ENCODE results near the gene FGF14.

Gene FGF14

GRCh38 chr13:102361113-102361512, 40.7 kb downstream of the FGF14 start:
- DNase-seq, result no peak

DNA sequence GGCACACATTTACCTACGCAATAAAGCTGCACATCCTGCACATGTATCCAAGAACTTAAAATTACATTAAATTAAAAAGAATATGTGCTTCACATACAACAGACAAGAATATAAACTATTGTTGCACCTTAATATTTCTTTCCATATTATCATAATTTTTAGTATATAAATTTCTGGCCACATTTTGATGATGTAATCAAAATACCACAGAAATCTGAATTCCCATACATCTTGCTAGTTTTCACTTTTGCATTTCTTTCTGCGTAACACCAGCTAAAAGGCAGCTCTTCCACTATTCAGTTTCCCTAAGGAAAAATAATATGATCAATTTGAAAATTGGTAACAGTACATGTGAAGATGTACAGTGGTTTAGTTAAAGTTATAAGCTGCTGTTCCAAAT, 42.6 kb downstream of the FGF14 start:
- no peak for DNase-seq

DNA sequence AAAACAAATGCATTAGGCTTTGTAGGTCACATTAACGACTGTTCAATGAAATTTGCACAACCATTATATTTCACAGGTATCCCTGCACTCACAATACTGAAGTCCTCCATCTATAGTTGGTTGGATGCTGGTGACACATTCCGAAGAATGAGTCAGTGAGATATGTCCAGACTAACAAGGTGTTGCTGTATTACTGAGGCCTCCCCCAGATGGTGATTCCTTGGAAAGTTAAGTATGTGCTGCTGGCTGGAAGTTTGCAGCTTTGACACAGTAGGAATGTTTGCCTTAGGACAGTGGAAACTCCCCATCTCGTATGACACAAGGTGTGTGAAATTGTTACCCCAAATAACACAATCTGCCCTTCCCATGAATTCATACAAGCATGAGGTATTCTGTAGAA, 46.6 kb downstream of the FGF14 start:
- DNase-seq, result no peak

- no peak for DNase-seq
Observed at GRCh38 chr13:102354011-102354410, 47.8 kb downstream of the FGF14 start.

- no peak for DNase-seq
Observed at GRCh38 chr13:102351521-102351920, 50.3 kb downstream of the FGF14 start.

DNA sequence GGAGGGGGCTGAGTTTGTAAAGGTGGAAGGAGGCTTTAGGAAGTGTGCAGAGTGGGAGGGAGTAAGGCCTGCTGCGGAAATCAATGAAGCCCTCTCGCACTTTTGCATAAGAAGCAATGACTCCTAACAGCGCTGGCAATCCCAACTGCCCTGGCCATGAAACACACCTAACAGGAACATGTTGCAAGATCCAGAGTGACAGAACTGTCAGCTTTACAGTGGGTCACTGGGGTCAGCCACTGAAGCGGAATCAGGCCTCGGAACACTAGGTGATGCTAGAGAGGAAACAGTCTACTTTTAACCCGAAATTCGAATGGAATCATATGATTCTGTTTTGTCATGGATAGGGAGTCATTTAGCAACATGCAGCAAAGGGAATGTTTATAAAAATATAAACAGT, 54.4 kb downstream of the FGF14 start:
- no peak for DNase-seq

DNA sequence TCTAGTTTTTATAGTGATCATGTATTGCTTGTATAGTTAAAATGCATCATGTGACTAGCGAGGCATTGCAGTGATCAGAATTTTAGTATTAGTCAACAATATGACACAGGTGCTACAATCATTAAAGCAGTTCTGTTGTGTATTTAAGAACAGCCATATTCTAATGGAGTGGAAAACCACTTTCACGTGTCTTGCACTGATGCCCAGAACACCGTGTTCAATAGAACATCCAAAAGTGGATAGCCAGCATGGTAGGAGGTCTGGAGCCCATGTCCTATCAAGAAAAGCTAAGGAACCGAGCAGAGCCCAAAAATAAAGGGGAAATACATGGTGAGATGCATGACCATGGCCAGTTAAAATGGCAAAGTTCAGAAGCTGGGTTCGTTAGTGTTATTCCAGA, 55.1 kb downstream of the FGF14 start:
- no peak for DNase-seq

- DNase-seq, result no peak
Observed at GRCh38 chr13:102344410-102344809, 57.4 kb downstream of the FGF14 start.

GRCh38 chr13:102333320-102334198, 68.3 kb downstream of the FGF14 start:
- no peak for DNase-seq

DNA sequence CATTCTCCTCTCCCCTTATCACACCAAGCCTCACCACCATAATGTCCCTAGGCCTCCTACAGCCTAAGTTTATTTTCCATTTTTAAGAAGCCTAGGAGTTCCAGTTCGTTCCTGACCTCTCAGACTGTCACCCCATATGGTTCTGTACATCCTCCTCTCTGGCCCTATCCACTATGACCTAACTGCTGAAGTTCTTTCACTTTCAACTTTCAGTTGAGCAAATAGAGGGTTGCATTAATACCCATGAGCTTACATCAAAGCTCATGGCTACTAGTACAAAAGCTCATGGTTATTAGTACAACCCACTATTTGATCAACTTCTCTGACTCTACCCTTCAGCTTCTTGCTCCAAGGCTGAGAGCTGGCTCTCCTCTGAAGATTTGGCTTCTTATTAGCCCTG, 72.9 kb downstream of the FGF14 start:
- no peak for DNase-seq

GRCh38 chr13:102327119-102327617, 74.7 kb downstream of the FGF14 start:
- no peak for DNase-seq

- no peak for DNase-seq
Observed at GRCh38 chr13:102326381-102327118, 75.3 kb downstream of the FGF14 start.

- DNase-seq, result no peak
Observed at GRCh38 chr13:102325321-102325720, 76.5 kb downstream of the FGF14 start.

GRCh38 chr13:102323505-102323904, 78.3 kb downstream of the FGF14 start:
- DNase-seq, result no peak

DNA sequence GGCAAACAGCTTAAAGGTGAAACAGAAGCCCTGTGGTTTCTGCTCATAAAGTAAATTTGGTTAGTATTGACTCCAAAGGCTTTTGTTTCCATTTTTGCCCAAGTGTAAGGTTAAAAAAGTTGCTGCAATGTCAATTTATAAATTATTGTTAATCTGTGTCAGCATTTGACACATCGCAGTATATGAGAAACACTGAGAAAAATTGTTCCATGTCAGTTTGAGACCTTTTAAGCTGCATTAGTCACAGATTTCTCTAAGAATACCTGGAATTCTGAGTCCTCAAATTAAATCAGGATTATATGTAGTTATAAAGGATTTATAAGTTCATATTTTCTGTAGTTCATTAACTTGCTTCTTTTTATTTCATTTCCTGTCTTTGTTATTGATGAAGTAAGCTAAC, 78.8 kb downstream of the FGF14 start:
- DNase-seq, result no peak

GRCh38 chr13:102322211-102322610, 79.6 kb downstream of the FGF14 start:
- DNase-seq, result no peak

- no peak for DNase-seq
Observed at GRCh38 chr13:102318233-102318632, 83.6 kb downstream of the FGF14 start.

DNA sequence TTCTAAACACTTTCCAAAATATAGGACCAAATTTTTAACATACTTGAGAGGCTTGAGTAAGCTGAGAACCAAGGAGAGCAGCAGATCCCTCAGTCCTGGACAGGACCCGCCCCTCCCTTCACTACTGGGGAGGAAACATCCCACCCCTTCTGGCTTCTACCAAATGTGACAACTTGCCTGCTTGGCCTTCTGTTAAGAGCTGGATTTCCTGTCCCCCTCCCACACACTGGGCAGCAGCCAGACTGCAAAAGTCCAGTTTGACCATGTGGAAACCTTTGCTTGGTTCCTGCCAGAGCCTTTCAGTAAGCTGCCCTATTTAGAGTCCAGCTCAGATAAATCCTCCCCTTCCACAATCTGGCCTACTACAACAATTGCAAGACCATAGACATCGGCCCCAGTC, 84.3 kb downstream of the FGF14 start:
- DNase-seq, result no peak

- no peak for DNase-seq
Observed at GRCh38 chr13:102316732-102317131, 85.1 kb downstream of the FGF14 start.

DNA sequence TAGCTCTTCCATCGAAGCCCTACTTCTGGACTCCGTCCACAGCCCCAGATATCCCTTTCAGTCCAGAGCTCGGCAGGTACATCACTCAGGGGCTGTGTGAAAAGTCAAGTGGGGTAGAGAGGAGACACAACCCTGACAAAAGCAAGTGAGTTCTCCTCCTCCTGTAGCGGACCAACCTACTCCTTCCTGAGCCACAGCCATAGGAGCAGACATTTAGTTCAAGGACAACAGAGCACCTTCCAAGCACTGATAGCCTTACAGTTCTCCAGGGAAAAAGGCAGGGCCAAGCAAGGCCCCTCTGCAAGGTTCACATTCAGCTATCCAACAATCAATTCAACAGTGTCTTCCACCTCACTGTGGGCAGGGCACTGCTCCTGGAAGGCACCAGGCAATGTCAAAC, 89.0 kb downstream of the FGF14 start:
- DNase-seq, result no peak

DNA sequence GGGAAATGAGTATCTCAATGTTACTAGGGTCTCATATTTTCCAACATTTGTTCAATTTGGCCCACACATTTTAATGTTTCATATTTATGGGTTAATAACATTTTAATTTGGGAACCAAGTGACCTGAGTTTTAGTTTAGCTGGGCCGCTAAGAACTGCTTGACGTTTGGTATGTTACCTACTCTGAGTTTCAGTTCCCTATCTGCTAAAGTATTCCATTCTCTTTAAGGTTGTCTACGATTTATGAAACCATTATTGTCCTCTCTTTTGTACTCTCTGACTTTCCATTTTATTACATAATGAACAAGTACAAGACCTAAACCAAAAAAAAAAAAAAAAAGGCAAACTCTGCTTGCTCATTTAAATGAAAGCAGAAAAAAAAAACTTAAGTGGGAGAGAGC, 89.9 kb downstream of the FGF14 start:
- DNase-seq, result no peak

- DNase-seq, result no peak
Observed at GRCh38 chr13:102311419-102311796, 90.4 kb downstream of the FGF14 start.

- no peak for DNase-seq
Observed at GRCh38 chr13:102310691-102311418, 91.0 kb downstream of the FGF14 start.

GRCh38 chr13:102309110-102309509, 92.7 kb downstream of the FGF14 start:
- no peak for DNase-seq

Data from inflammatory macrophage treated with lipopolysaccharide for 1 hour (primary cell).